ENCODE results near the gene HAUS6. TPM values are rescaled to one million over a fixed set of nuclear protein-coding genes. Genes with fewer than 3 reads are reported as not detected.

Gene HAUS6
- total RNA-seq, 4 donors from 2014 or later = 7.8 to 15.3 (median 10.9) TPM

GRCh38 chr9:19124430-19124793 lies 21.7 kb upstream of the HAUS6 start:
- no peak for TF ChIP-seq CTCF (IDR thresholded peaks at IDR 0.05; ENCODE audit: low read depth)

GRCh38 chr9:19122490-19123042 lies 19.9 kb upstream of the HAUS6 start:
- no peak for TF ChIP-seq CTCF (IDR thresholded peaks at IDR 0.05; ENCODE audit: low read depth)

GRCh38 chr9:19120877-19121276 lies 18.2 kb upstream of the HAUS6 start:
- no peak for TF ChIP-seq CTCF (IDR thresholded peaks at IDR 0.05; ENCODE audit: low read depth)

GRCh38 chr9:19119801-19120440 lies 17.2 kb upstream of the HAUS6 start:
- TF ChIP-seq CTCF (IDR thresholded peaks at IDR 0.05; ENCODE audit: low read depth) = no peak

- TF ChIP-seq CTCF (IDR thresholded peaks at IDR 0.05; ENCODE audit: low read depth) = no peak
Measured at GRCh38 chr9:19119246-19119645, 16.5 kb upstream of the HAUS6 start.

GRCh38 chr9:19117039-19117716 lies 14.5 kb upstream of the HAUS6 start:
- TF ChIP-seq CTCF (IDR thresholded peaks at IDR 0.05; ENCODE audit: low read depth) = no peak

GRCh38 chr9:19116107-19116790 lies 13.5 kb upstream of the HAUS6 start:
- no peak for TF ChIP-seq CTCF (IDR thresholded peaks at IDR 0.05; ENCODE audit: low read depth)
